ENCODE measurements around the gene NCOA6.
"Not testable (repeated sequence)": the region's sequence is repeated elsewhere in the genome, so short reads cannot be mapped to it uniquely, and the experiment has no call there.

NCOA6 gene

DNA sequence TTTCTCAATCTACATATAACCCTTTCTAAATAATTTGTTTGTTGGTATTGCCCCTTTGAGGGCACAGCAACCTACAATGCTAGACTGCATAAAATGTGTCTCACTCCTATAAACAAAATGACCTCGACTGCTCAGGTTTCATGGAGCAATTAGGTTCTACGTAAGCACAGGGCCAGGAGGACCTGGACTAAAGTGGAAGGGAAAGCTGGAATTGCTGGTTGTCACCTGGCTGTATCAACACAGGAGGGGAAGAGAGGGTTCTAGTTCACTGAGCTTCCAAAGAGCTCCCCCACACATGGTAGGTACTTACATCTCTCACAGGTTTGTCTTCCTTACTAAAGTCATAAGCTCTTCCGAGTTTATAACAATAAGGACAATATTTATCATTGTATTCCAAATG is 51.0 kb downstream of the NCOA6 start:
- no peak for DNase-seq (ENCODE audit: low spot score)

DNA sequence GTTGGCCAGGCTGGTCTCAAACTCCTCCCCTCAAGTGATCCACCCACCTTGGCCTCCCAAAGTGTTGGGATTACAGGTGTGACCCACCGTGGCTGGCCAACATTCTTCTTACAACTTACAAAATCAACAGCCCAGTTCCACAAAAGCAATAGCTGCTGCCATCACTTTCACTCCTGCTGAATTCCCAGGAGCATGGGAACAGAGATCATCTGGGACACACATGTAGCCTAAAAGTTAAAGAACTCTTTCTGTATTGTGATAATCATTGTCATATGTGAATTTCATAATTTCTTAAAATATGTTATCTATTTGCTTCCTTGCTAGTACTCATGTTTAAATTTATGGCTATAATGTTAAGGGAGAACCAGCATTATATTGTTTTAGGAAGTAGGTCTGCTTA is 51.7 kb downstream of the NCOA6 start:
- no peak for DNase-seq (ENCODE audit: low spot score)

DNA sequence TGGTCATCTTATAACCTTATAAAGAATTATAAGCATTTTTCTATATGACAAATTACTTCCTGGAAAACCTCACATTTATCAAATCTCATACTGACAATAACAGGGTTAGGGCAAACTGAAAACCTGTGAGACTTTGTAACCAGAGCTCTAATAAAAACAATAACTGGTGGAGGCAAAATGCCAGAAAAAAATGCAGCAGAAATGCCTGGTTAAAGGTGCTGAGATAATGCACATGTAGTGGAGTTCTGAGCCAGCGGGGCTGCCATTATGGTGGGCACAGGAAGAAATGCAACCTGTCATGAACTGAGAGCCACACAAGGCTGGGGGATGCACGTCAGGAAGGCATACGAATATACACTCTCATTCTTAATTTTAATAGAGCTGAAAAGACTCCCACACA is 53.0 kb downstream of the NCOA6 start:
- no peak for DNase-seq (ENCODE audit: low spot score)

DNA sequence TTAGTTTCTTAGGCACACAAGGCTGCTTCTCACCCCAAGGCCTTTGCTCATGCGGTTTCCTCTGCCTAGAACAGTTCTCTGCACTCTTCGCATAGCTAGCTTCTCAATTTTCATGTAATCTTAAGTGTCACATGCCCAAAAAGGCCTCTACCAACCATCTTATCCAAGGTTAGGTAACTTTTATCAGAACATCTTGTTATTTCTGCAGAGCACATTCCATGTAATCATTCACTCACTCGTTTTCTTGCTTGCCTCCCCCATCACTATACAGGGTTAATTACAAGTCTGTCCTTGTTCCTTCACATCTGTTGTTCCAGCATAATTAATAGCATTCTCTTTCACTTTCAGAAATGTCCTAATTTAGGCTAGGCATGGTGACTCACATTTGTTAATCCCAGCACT is 53.8 kb downstream of the NCOA6 start:
- DNase-seq (ENCODE audit: low spot score), result no peak

DNA sequence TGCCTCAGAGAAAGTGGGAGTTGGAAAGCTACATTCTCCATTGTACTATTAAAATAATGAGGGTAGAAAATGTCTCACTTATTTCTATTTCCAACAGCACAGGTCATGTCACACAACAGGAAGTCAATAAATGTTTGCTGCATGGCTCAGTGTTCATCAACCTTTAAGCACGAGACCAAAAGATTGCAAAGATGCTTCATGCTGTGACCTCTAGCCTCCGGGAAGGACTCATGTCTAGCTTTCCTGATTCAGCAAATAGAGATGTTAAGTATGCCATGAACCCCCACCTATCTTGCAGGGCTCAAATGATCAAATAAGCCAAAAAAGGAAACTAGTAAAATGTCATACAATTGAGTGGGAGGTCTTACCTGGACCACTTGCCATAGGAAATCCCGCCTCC is 57.4 kb downstream of the NCOA6 start:
- no peak for DNase-seq (ENCODE audit: low spot score)

DNA sequence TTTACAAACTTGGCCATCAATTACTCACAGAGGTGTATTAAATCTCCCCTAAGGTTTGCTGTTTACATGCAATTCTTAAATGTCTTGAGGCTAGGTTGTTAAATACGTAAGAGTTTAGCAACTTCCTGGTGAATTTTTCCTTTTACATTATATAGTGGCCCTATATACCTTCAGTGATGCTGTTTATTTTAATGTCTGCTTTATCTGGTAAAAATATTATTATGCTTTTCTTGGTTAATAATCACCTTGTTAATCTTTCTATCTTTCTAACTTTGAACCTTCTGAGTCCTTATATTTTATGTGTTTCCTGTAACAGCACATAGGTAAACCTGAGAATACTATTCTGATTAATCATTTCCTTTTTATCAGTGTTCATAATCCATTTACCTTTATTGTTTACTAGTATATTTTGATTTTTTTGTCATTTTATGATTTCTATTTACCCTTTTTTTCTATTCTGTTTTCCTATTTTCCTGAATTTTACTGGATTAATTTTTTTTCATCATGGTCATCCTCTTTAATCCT is 63.4 kb downstream of the NCOA6 start:
- no peak for DNase-seq (ENCODE audit: low spot score)

DNA sequence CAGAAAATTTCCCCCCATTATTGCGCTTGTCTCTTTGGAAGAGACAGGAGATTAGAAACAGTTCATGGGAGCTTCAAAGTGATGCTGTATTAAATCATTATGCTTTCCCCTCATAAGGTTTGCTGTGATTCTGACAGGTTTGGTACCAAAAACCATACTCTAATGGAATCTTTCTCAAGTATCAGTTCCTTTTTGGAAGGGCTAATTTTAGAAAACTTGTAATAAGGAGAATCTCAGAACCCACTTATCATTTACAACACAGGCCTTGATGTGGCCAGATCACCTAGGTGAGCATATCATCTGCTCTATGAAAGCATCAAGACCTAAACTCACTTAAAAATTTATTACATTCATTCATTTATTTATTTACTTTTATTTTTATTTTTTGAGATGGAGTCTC is 70.1 kb downstream of the NCOA6 start:
- DNase-seq (ENCODE audit: low spot score), result no peak

DNA sequence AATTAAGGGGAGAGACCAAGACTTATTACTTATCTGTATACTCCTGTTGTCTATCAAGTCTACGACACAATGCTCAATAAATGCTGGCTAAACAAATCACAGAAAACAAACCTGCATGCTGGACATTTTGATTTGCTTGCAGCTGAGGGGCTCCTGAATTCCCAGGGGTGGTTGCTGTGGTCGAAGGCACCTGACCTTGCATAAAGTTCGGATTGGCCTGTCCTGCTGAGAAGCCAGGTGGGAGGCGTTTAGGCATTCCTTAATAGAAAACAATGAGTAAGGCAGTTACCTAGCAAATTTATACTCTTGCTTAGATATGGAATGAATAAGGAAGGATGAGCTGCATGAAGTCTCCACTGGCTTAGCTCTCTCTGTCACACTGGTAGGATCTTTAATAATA is 70.8 kb downstream of the NCOA6 start:
- no peak for DNase-seq (ENCODE audit: low spot score)

DNA sequence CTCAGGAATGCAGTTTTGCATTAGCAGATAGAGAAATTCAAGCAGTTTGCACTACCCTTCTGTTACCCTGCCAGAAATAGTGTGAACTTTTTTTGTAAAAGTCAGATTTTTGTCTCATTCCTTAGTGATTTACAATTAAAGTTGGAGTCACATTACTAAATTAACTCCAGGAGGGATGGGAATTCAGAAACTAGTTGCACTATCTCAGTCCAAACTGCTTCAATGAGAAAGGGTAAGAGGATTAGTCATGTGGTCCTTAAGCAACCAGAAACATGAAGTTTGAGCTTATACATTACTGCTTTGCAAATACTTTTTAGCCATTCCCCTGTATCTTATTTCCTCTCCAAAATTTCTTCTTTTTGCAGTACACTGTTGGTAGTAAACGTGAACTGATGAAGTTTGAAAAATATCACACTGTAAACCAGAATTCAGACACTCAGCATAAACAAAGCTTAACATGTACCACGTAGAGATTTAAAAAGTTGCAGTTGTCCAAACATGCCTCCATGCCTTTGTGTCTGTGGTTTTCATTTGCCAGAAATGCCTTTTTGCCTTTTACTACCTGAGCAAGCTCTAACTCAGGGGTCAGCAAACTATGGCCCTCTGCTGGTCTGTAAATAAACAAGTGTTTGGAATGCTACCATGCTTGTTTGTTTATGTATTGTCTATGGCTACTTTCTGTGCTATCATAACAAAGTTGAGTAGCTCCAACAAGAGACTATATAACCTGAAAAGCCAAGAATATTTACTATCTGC is 71.6 kb downstream of the NCOA6 start:
- DNase-seq (ENCODE audit: low spot score), result peak; percentile 11

DNA sequence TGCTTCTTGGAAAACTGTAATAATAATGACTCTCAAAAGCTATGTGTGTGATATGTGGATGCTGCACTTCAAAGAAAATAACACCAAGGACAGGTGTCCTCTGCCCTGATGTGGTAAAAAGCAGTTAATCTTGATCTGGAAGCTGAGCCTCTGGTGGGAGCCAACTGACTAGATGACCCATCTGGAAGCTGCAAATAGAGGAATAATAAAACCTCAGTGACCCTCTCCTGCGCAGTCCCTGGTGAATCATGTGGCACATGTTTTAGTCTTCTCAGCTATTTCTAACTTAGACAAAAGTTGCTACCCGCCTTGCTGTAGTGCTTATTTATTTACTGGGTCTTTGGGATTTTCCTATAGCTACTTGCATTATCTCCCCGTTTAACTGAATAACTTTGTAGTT is 74.0 kb downstream of the NCOA6 start:
- DNase-seq (ENCODE audit: low spot score), result no peak

DNA sequence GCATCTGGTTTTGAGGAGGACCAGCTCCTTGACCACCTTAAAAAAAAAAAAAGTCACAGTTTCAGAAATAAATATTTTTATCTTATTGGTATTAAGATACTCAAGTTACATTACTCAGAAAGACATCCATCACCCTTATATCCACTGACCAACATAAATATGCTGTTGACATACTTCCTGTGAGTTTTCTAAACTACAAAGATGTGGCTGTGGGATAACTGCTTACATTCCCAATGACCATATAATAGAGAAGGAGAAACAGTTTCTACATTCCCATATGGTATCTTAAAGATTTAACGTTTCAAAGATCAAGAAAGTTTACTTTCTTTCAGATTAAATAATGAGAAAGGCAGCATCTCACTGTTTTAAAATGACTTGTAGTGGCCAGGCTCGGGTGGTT is 75.0 kb downstream of the NCOA6 start:
- no peak for DNase-seq (ENCODE audit: low spot score)

DNA sequence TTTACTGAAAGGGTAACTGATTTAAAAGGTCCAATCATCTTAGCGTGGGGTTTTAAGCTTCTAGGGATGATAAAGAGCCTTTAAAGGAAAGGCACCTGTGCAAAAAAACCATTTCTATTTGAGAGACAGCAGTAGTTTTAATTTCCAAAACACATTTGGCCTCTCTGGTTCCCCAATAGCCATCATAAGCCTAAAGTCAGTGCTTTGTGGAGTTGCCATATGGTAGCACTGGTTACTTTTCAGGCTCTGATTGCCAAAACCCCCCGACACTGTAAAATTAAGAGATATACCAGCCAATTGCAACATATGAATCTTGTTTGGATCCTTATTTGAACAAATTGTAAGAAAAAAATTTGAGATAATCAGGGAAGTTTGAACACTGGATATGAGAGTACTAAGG is 76.7 kb downstream of the NCOA6 start:
- DNase-seq (ENCODE audit: low spot score), result no peak

DNA sequence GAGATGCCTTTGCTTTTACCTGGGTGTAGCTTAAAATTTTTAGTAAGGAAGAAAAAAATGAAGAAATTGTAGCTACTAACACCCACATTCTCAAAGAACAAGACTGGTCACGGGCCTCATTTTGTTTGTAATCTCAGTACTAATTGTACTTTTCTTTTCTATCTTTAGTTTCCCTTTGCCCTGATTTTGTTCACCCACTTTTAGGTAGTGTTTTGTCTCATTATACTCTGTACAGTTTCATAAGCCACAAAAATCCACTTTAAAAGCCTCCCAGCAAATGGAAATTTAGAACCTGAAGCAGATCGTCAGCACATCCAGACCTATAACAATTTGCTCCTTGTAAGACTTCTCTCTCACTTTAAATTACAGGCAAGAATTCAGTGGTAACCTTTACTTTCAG is 78.0 kb downstream of the NCOA6 start:
- DNase-seq (ENCODE audit: low spot score), result no peak

DNA sequence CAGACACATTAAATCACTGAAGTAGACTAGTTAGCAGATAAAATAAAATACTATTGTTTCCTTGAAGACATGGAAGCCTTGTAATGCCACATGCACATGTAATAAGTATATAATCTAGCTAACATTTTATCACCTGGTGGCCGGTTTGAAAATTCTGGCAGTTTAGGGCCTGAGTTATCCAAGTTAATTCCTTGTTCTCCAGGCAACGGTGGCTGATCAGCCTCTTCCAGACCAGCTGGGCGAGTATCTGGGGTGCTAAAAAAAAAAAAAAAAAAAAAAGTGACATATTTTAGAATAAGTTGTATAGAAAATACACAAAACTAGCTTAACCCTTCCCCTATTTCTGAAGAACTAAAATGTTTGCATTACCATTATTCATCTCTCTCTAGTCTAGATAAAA is 78.8 kb downstream of the NCOA6 start:
- no peak for DNase-seq (ENCODE audit: low spot score)

DNA sequence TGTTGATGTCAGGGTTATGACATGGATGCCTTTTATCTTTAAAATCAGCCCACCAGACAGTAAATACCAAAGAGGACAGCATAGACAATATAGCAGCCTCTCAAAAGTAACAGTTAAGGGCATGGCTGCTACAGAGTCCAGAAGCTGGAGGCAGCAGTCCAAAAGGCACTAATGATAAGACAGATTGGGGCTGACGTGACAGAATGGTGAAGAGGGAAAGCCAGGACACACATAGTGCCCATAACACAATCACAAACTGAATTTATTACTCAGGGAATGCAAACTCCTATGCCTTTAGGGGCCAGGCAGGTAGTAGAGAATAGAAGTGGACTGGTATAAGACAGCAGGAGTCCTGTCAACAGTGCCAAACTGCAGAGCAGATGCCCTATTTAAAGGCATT is 80.6 kb downstream of the NCOA6 start:
- DNase-seq (ENCODE audit: low spot score), result peak; percentile 34

DNA sequence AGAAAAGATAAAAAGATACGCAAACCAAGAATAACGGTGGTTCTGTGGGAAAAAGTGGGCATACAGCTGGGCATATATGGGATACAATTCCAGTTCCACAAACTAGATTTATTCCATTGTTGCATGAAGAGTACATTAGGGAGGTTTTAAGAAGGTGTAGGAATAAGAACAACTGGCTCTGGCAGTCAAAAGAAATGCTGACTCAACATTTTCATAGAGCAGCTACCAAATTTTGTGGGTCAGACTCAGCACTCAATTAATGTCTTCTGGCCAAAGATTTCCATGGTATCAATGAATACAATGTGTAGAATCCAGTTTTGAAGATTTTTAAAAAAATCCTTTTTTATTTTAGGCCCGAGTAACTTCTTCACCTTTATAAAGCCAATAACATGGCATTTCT is 81.1 kb downstream of the NCOA6 start:
- no peak for DNase-seq (ENCODE audit: low spot score)

DNA sequence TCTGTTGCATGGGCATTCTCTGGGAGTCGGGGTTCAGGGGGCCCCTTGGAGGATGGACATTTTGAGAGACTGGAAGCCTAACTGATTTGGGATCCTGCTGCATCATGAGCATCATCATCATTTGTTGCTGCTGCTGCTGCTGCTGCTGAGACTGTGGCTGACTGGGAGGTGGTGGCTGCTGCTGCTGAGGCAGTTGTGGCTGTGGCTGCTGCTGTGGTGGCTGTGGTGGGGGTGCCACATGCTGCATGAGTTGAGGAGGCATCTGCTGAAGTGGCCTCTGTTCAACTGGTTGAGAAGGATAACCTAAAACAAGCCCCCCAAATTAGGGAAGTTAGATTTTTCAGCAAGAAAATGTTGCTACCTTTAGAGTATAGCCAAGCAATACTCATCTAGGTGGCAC is 82.4 kb downstream of the NCOA6 start:
- no peak for DNase-seq (ENCODE audit: low spot score)

DNA sequence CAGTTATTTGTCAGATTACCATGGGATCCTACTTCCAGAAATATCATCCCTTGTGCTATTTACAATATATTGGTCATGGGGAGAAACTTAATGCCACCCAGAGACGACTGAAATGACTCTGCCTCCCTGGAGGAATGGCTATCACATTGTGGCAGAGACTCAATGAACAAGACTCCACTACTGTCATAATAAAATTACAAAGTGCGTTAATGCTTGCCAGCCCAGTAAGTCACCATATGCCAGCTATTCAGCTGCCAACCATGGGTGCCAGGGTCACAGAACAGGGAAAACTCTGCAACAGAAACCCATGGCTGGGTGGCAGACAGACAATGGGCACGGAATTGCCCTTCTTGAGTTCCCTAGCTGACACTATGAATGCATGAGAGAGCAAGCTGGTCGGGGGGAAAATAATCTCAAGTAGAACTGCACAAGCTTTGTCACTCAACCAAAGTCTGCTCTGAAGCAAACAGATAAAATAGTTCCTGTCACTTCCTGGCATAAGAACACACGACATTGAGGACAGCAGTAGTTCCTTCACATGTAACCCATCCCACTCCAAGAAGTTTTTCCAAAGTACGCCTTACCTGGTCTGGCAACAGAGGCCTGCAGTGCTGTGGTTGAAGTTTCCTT is 89.2 kb downstream of the NCOA6 start:
- no peak for DNase-seq (ENCODE audit: low spot score)

DNA sequence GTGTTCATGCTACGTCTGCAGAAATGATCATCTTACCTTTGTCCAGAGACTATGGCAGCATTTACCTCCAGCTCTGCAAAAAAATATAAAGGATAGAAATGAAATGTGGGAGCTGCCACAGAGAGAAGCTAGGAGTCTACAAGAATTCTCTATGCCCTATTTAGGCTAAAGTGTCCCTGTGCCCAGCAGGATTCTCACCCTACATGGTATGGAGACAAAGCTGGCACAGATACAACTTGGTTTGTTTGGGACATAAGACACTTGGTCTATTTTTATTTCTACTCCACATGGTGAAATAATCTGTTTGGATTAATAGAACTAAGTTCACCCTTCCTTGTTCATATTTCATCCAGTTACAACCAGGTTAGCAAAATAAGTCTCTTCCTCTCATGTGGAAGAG is 92.9 kb downstream of the NCOA6 start:
- no peak for DNase-seq (ENCODE audit: low spot score)

DNA sequence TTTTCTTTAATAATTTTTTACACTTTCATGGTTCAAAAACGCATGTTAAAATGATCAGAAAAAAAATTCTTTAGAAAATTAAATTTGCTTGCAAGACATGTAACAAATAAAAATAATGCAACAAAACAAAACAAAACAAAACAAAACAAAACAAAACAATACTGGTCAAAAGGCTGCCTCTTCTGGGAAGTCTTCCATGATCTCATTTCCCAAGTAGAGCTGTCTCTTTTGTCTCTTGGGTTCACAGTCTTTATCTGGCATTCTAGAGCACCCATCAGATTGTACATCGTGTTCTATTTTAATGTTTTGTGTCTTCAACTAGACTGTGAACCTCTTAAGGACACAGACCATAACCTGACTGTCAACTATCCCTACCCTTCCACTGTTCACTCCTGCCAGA is 96.0 kb downstream of the NCOA6 start:
- DNase-seq (ENCODE audit: low spot score), result no peak

DNA sequence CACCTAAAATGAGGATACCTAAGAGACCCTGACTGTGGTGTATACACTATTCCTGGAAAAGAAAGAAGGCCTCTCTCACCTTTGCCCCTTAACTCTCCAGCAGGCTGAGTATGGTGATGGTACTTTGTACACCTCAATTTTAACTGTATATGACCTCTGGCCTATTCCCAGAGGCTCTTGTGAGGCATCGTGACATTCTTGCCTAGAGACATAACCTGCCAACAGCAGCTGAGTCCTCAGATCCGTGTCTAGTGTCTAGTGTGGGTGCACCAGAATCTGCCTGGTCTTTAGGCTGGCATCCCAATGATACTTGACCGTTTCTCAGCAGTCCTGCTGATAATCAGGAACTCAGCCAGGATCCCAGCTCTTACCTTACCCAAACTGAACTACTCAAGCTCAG is 101.3 kb downstream of the NCOA6 start:
- DNase-seq (ENCODE audit: low spot score), result no peak

DNA sequence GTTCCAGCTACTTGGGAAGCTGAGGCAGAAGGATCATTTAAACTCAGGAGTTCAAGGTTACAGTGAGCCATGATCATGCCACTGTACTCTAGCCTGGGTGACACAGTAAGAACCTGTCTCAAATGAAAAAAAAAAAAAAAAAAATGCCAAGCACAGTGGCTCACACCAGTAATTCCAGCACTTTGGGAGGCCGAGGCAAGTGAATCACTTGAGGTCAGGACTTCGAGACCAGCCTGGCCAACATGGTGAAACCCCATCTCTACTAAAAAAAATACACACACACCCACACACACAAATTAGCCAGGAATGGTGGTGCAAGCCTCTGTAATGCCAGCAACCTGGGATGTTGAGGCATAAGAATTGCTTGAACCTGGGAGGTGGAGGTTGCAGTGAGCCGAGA is 102.9 kb downstream of the NCOA6 start:
- DNase-seq (ENCODE audit: low spot score), result not testable (repeated sequence)

DNA sequence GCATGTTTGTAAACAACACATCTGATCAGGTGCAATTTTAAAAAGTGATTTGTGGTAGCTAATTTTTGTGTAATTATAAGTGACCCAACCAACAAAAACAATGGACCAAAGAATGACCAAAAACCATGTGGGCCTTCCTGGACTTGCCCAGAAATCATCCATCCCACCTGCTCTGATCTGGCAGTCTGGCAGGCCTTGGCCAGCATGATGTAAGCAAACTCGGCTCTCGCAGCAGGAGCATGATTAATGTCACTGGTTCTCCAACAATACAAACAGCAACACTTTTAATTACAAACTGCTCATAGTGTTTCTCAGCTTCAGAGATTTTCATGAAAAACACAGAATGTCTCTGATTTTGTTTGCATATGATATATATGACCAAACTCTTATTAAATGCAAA is 105.2 kb downstream of the NCOA6 start:
- DNase-seq (ENCODE audit: low spot score), result peak; percentile 29

All from hematopoietic multipotent progenitor cell treated with erythropoietin and hydrocortisone succinate and interleukin-3 and kit ligand, for 15 days (in vitro differentiated cells).